Keratinocyte (primary cell): ENCODE data around the gene ERCC3.

Experiments used
- EZH2 ChIP-seq: IDR thresholded peaks from one replicate; pipeline ENCODE4 v1.6.1; 2012; ENCODE audit warnings: inconsistent platforms, mild to moderate bottlenecking, low read length, moderate library complexity
- TF ChIP-seq, protein P1 (sequence below), 3 experiments: IDR thresholded peaks in 1 of 3; conservative IDR thresholded peaks in 1 of 3; optimal IDR thresholded peaks in 1 of 3; 2 replicates in 2 of 3; 3 replicates in 1 of 3; pipeline versions ENCODE3 to v1.5.1; 2011; ENCODE audit warnings: low read length in 3 of 3, mild to moderate bottlenecking in 3 of 3, moderate library complexity in 2 of 3, control low read depth in 1 of 3, inconsistent platforms in 1 of 3; ENCODE audit not compliant: insufficient read depth in 2 of 3; ENCODE audit errors: extremely low read depth in 1 of 3

DNA sequence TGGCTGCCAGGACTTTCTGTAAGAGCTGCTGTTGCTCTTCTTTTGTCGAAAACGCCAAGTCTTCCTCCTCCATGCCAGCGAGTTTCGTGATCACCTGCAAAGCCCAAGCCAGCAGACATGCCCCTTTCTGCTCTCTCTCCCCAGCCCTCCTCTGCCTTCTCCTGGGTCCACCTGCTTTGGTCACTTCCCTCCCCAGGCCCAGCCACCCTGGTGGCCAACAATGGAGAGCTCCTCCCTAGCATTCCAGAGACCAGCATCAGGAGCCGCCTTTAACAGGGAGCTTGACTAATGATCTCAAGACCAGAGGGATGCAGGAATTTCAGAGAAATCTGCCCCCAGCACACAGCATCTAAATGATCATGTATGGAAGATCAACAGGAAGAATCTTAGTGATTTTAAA, 34.6 kb downstream of the ERCC3 start:
- TF ChIP-seq, protein P1, sequence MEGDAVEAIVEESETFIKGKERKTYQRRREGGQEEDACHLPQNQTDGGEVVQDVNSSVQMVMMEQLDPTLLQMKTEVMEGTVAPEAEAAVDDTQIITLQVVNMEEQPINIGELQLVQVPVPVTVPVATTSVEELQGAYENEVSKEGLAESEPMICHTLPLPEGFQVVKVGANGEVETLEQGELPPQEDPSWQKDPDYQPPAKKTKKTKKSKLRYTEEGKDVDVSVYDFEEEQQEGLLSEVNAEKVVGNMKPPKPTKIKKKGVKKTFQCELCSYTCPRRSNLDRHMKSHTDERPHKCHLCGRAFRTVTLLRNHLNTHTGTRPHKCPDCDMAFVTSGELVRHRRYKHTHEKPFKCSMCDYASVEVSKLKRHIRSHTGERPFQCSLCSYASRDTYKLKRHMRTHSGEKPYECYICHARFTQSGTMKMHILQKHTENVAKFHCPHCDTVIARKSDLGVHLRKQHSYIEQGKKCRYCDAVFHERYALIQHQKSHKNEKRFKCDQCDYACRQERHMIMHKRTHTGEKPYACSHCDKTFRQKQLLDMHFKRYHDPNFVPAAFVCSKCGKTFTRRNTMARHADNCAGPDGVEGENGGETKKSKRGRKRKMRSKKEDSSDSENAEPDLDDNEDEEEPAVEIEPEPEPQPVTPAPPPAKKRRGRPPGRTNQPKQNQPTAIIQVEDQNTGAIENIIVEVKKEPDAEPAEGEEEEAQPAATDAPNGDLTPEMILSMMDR (optimal IDR thresholded peaks at IDR 0.05 in 1 of 3, IDR thresholded peaks at IDR 0.05 in 1 of 3, conservative IDR thresholded peaks at IDR 0.05 in 1 of 3; ENCODE audit: extremely low read depth in 1 of 3, insufficient read depth in 2 of 3, low read length in 3 of 3), result no peak
- no peak for TF ChIP-seq EZH2
